NT2/D1 (cell line): ENCODE data around the gene KAT6B.
"Not testable (repeated sequence)": the region's sequence is repeated elsewhere in the genome, so short reads cannot be mapped to it uniquely, and the experiment has no call there.

Experiments
- DNase-seq: peaks from one replicate; pipeline ENCODE4 v3.0.0-alpha.2; 2011; ENCODE audit warnings: low read depth, low spot score
- H3K27me3 ChIP-seq: 2 replicates; pipeline ENCODE4 v1.6.0; 2011; ENCODE audit warnings: mild to moderate bottlenecking; ENCODE audit not compliant: insufficient read length, insufficient read depth
- H3K36me3 ChIP-seq: 2 replicates; pipeline ENCODE4 v1.6.1; 2011; ENCODE audit warnings: mild to moderate bottlenecking, low read length, mixed read lengths; ENCODE audit not compliant: insufficient read depth, insufficient read length
- H3K4me1 ChIP-seq: 2 replicates; pipeline ENCODE4 v1.5.1; 2011; ENCODE audit not compliant: insufficient read depth, insufficient read length
- H3K4me3 ChIP-seq: 2 replicates; pipeline ENCODE4 v1.5.1; 2011; ENCODE audit warnings: low read depth; ENCODE audit not compliant: insufficient read length
- H3K9ac ChIP-seq: 2 replicates; pipeline ENCODE4 v1.6.0; 2011; ENCODE audit warnings: low read depth; ENCODE audit not compliant: insufficient read length
- H3K9me3 ChIP-seq: 2 replicates; pipeline ENCODE4 v1.5.1; 2011; ENCODE audit warnings: mild to moderate bottlenecking, low read length; ENCODE audit not compliant: insufficient read depth
- SUZ12 ChIP-seq: IDR thresholded peaks from 2 replicates; pipeline ENCODE4 v1.6.1; 2011; ENCODE audit not compliant: insufficient read length, insufficient read depth; ENCODE audit errors: extremely low read depth
- YY1 ChIP-seq: IDR thresholded peaks from 2 replicates; pipeline ENCODE4 v1.6.1; 2011; ENCODE audit not compliant: insufficient read length, insufficient read depth
- ZNF274 ChIP-seq: IDR thresholded peaks from 2 replicates; pipeline ENCODE4 v1.6.1; 2011; ENCODE audit warnings: mild to moderate bottlenecking, low read depth, low read length

Gene KAT6B

DNA sequence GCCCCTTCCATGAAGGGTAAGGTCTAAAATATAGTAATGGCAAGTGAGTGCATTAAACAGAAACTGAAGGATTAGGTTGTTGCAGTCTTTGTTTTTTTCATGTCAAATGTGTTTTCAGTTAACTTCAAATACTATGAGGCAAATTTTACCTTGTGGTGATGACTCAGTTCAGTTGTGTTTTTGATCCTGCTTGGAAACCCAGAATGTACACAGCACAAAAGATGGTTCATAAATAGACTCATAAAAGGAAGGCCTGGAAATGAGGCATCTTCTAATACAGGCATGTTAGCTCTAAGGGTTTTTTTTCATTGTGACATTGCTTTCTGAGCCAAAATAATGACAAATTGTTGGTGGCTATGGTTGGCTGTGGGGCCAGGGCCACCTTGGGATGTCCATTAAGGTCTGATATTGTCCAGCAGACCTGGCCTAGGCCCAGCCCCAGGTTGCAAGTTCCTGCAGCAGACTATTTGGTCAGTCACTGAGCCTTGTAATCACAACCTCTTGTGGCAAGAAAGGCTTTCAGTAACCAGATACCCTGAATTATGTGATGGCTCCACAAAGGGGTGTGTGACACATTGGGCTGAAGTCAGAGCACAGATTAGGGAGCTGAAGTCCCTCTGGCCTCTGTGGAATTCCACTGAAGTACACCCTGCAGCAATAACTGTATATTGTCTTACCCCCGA, 216.0 kb downstream of the KAT6B start:
- no peaks in the 10 kb centered on the region for H3K9me3 ChIP-seq
- peaks cover 32% of the 10 kb centered on the region for H3K27me3 ChIP-seq
- no peaks in the 10 kb centered on the region for H3K4me1 ChIP-seq
- no peak overlapping the region for H3K4me3 ChIP-seq
- H3K9ac ChIP-seq: no peak overlapping the region
- DNase-seq: no peak
- TF ChIP-seq ZNF274: no peak
- no peak for TF ChIP-seq YY1
- TF ChIP-seq SUZ12: no peak
- H3K36me3 ChIP-seq: no peaks in the 10 kb centered on the region

GRCh38 chr10:75043256-75044131, 217.1 kb downstream of the KAT6B start:
- no peaks in the 10 kb centered on the region for H3K4me1 ChIP-seq
- H3K9me3 ChIP-seq: no peaks in the 10 kb centered on the region
- no peaks in the 10 kb centered on the region for H3K36me3 ChIP-seq
- peak; percentile 27 for DNase-seq
- TF ChIP-seq YY1 (no peak), ZNF274 (no peak), SUZ12 (no peak)
- peaks cover 27% of the 10 kb centered on the region for H3K27me3 ChIP-seq
- H3K4me3 ChIP-seq: peak overlapping the region; percentile 26
- H3K9ac ChIP-seq: peak overlapping the region; percentile 1

GRCh38 chr10:75048669-75049098, 222.3 kb downstream of the KAT6B start:
- no peak for DNase-seq

DNA sequence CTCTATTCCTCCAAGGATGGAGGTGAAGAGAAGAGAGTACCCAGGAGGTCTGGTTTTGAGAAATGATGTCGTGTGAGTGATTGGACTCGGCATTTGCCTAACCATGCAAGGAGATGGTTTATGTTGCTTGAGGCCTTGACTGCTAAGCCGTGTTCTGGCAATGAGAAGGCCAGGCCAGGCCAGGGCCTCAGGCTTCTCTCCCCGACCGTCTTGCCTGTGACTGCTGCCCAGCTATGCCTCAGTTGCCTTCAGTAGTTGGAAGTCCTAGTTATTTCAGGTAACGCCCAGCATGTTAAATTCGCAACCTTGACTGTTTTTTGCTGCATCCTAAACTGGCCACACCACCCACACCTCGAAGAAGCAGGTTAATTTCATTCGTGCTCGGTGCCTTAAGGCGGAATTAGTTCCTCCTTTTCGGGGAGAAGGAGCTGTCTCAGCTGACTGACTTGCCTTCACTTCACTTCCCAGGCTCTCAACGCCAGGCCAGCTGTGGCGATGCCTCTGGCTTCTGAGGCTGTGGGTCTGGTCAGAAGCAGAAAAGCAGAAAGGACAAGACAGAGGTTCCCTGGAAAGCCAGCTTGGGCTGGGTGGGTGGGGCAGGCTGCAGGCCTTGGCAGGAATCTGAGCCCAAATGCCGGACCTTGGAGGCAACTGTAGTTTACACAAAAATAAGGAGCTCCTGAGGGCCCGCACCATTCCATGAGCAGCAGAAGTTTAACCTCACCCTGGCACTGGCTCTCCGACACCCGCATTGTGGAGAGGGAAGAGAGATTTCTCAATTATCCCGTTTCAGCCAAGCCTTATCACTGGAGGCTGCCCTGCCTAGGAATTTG, 223.1 kb downstream of the KAT6B start:
- DNase-seq: no peak
- H3K9me3 ChIP-seq: no peaks in the 10 kb centered on the region
- peaks cover 2% of the 10 kb centered on the region for H3K4me1 ChIP-seq
- peaks cover 13% of the 10 kb centered on the region for H3K27me3 ChIP-seq
- TF ChIP-seq SUZ12: no peak
- no peak overlapping the region for H3K4me3 ChIP-seq
- H3K36me3 ChIP-seq: no peaks in the 10 kb centered on the region
- H3K9ac ChIP-seq: no peak overlapping the region

More at GRCh38 chr10:75048669-75049098, 222.3 kb downstream of the KAT6B start:
- H3K9ac ChIP-seq: no peak overlapping the region
- H3K36me3 ChIP-seq: no peaks in the 10 kb centered on the region
- TF ChIP-seq SUZ12 (no peak), YY1 (no peak), ZNF274 (no peak)
- H3K4me3 ChIP-seq: no peak overlapping the region
- peaks cover 2% of the 10 kb centered on the region for H3K4me1 ChIP-seq
- no peaks in the 10 kb centered on the region for H3K9me3 ChIP-seq
- peaks cover 22% of the 10 kb centered on the region for H3K27me3 ChIP-seq

- no peak for DNase-seq
- H3K9me3 ChIP-seq: no peaks in the 10 kb centered on the region
- no peak for TF ChIP-seq ZNF274
- TF ChIP-seq SUZ12: no peak
- no peak for TF ChIP-seq YY1
- no peak overlapping the region for H3K9ac ChIP-seq
- peaks cover 2% of the 10 kb centered on the region for H3K4me1 ChIP-seq
- H3K36me3 ChIP-seq: no peaks in the 10 kb centered on the region
- no peak overlapping the region for H3K4me3 ChIP-seq
- peaks cover 5% of the 10 kb centered on the region for H3K27me3 ChIP-seq
Observed at GRCh38 chr10:75050149-75050919, 223.9 kb downstream of the KAT6B start.

- Histone ChIP-seq H3K9ac (no peak overlapping the region), H3K9me3 (no peaks in the 10 kb centered on the region), H3K27me3 (peaks cover under 1% of the 10 kb centered on the region), H3K4me1 (peaks cover 2% of the 10 kb centered on the region), H3K36me3 (no peaks in the 10 kb centered on the region), H3K4me3 (no peak overlapping the region)
- TF ChIP-seq YY1 (no peak), ZNF274 (no peak), SUZ12 (no peak)
- no peak for DNase-seq
Observed at GRCh38 chr10:75051308-75051707, 224.9 kb downstream of the KAT6B start.

GRCh38 chr10:75055896-75056406, 229.6 kb downstream of the KAT6B start:
- not testable (repeated sequence) for H3K36me3 ChIP-seq, H3K27me3 ChIP-seq, H3K4me1 ChIP-seq, H3K9me3 ChIP-seq, H3K4me3 ChIP-seq, DNase-seq, H3K9ac ChIP-seq
